UCSD-AML1 (cell line): ENCODE measurements around the gene TMUB1.

ENCODE experiments used
- DNase-seq: peaks from one replicate; lab custom pipeline; 2025; ENCODE audit not compliant: unreplicated experiment; lab: John Stamatoyannopoulos, UW

The TMUB1 gene

GRCh38 chr7:151035026-151035717 lies 48.1 kb downstream of the TMUB1 start:
- DNase-seq, result no peak

- DNase-seq, result no peak
Observed at GRCh38 chr7:151034312-151035025, 48.8 kb downstream of the TMUB1 start.

- no peak for DNase-seq
Observed at GRCh38 chr7:151033864-151034249, 49.4 kb downstream of the TMUB1 start.

GRCh38 chr7:151032936-151033863 lies 50.1 kb downstream of the TMUB1 start:
- DNase-seq, result no peak
